IMR-90 (cell line): Measurements from ENCODE around the gene KDM2A. TPM values are rescaled to one million over a fixed set of nuclear protein-coding genes. Genes with fewer than 3 reads are reported as not detected.

Experiments
- ATAC-seq: fragments of 200-7000 bp; cut with Tn5 transposase; 2 replicates; pipeline ENCODE4 v1.9.1; 2020; ENCODE audit warnings: low read depth, mild to moderate bottlenecking, moderate library complexity
- BruUV-seq: library from RNA; stranded (reverse); fragments of 400-500 nt; replicated peaks from 2 replicates; lab custom pipeline; 2021; lab: Mats Ljungman, UMichigan
- CTCF ChIA-PET: fragments of 300-600 bp; formaldehyde crosslinking; extraction: SDS; loops from one replicate; lab custom pipeline; 2021; ENCODE audit warnings: antibody characterized with exemption; lab: Yijun Ruan, JAX
- POLR2A ChIA-PET: fragments of 300-600 bp; sonication (Branson Sonifier 250); formaldehyde crosslinking; loops from one replicate; lab custom pipeline; 2022; ENCODE audit warnings: antibody characterized with exemption; ENCODE audit not compliant: unreplicated experiment; lab: Charles Lee
- DNase-seq: peaks from one replicate; pipeline ENCODE4 v3.0.0; 2013
- H2AFZ ChIP-seq: replicated peaks from 2 replicates; pipeline ENCODE3; 2013; ENCODE audit warnings: low read length, mild to moderate bottlenecking; ENCODE audit not compliant: poor library complexity
- H2AK5ac ChIP-seq: 2 replicates; pipeline ENCODE4 v1.6.1; 2013; ENCODE audit warnings: low read depth, low read length, inconsistent platforms
- H2AK9ac ChIP-seq: replicated peaks from 2 replicates; pipeline ENCODE3; 2013; ENCODE audit warnings: mild to moderate bottlenecking, low read depth, low read length, moderate library complexity; ENCODE audit not compliant: poor library complexity
- H2BK120ac ChIP-seq: 2 replicates; pipeline ENCODE4 v1.6.1; 2013; ENCODE audit warnings: low read depth, low read length, inconsistent platforms
- H2BK15ac ChIP-seq: 3 replicates; pipeline ENCODE4 v1.6.1; 2013; ENCODE audit warnings: low read depth, low read length, inconsistent platforms
- H2BK20ac ChIP-seq: 2 replicates; pipeline ENCODE4 v1.6.1; 2013; ENCODE audit warnings: low read depth, mild to moderate bottlenecking, inconsistent platforms, low read length, moderate library complexity
- H2BK5ac ChIP-seq: 2 replicates; pipeline ENCODE4 v1.6.1; 2013; ENCODE audit warnings: mild to moderate bottlenecking, low read depth, low read length, inconsistent platforms; ENCODE audit not compliant: poor library complexity, severe bottlenecking
- H3K14ac ChIP-seq: replicated peaks from 2 replicates; pipeline ENCODE4 v1.6.1; 2013; ENCODE audit warnings: low read depth, low read length, inconsistent platforms
- H3K18ac ChIP-seq: 2 replicates; pipeline ENCODE4 v1.6.1; 2013; ENCODE audit warnings: low read depth, low read length, control low read depth
- H3K23ac ChIP-seq: 2 replicates; pipeline ENCODE4 v1.6.1; 2013; ENCODE audit warnings: low read depth, low read length, inconsistent platforms
- H3K27ac ChIP-seq: 2 replicates; pipeline ENCODE4 v1.5.1; 2013; ENCODE audit warnings: mild to moderate bottlenecking, control low read depth, low read length; ENCODE audit not compliant: insufficient read depth
- H3K27me3 ChIP-seq: 2 replicates; pipeline ENCODE4 v1.6.1; 2013; ENCODE audit warnings: low read length; ENCODE audit not compliant: control insufficient read depth, insufficient read depth
- H3K36me3 ChIP-seq: 2 replicates; pipeline ENCODE4 v1.6.1; 2013; ENCODE audit warnings: low read length, mixed read lengths; ENCODE audit not compliant: control insufficient read depth, insufficient read depth
- H3K4ac ChIP-seq: 2 replicates; pipeline ENCODE4 v1.6.1; 2013; ENCODE audit warnings: low read depth, low read length, inconsistent platforms
- H3K4me1 ChIP-seq: 2 replicates; pipeline ENCODE4 v1.6.1; 2013; ENCODE audit warnings: low read length, mixed read lengths; ENCODE audit not compliant: control insufficient read depth, insufficient read depth
- H3K4me2 ChIP-seq: 2 replicates; pipeline ENCODE4 v1.6.1; 2013; ENCODE audit warnings: low read depth, mild to moderate bottlenecking, control low read depth, low read length, moderate library complexity
- H3K4me3 ChIP-seq: 2 replicates; pipeline ENCODE4 v1.5.1; 2013; ENCODE audit warnings: low read depth, mild to moderate bottlenecking, control low read depth, low read length, moderate library complexity; ENCODE audit not compliant: insufficient read depth
- H3K56ac ChIP-seq: 2 replicates; pipeline ENCODE4 v1.6.1; 2013; ENCODE audit warnings: low read length, inconsistent platforms; ENCODE audit not compliant: insufficient read depth; ENCODE audit errors: extremely low read depth
- H3K79me1 ChIP-seq, 2 experiments: 2 replicates each; pipeline ENCODE4 v1.6.1; 2013; ENCODE audit warnings: low read length in 2 of 2, inconsistent platforms in 1 of 2, low read depth in 1 of 2
- H3K9ac ChIP-seq: 2 replicates; pipeline ENCODE4 v1.6.1; 2013; ENCODE audit warnings: low read depth, low read length, control low read depth
- H3K9me1 ChIP-seq: 2 replicates; pipeline ENCODE4 v1.6.1; 2013; ENCODE audit warnings: low read length, inconsistent platforms; ENCODE audit not compliant: insufficient read depth
- H3K9me3 ChIP-seq: 2 replicates; pipeline ENCODE4 v1.6.1; 2013; ENCODE audit warnings: low read length; ENCODE audit not compliant: control insufficient read depth, insufficient read depth
- H4K20me1 ChIP-seq: 2 replicates; pipeline ENCODE4 v1.6.1; 2013; ENCODE audit warnings: low read length, inconsistent platforms; ENCODE audit not compliant: insufficient read depth
- H4K5ac ChIP-seq: 2 replicates; pipeline ENCODE4 v1.6.1; 2013; ENCODE audit warnings: mild to moderate bottlenecking, low read depth, low read length, control low read depth
- H4K8ac ChIP-seq, 2 experiments: 2 replicates each; pipeline ENCODE4 v1.6.1; 2013; ENCODE audit warnings: low read depth in 2 of 2, low read length in 2 of 2, control low read depth in 1 of 2, inconsistent platforms in 1 of 2
- H4K91ac ChIP-seq: 2 replicates; pipeline ENCODE4 v1.6.1; 2013; ENCODE audit warnings: low read depth, low read length, inconsistent platforms; ENCODE audit not compliant: insufficient read depth
- BHLHE40 ChIP-seq: fragments of 150-350 bp; IDR thresholded peaks from 2 replicates; pipeline ENCODE4 v1.6.1; 2016; ENCODE audit warnings: mild to moderate bottlenecking, low read depth, low read length
- CEBPB ChIP-seq: IDR thresholded peaks from 2 replicates; pipeline ENCODE4 v1.6.1; 2012; ENCODE audit warnings: low read depth, low read length, improper control_type of control experiment
- CHD1 ChIP-seq: IDR thresholded peaks from 2 replicates; pipeline ENCODE4 v1.6.1; 2012; ENCODE audit warnings: low read depth, low read length, improper control_type of control experiment
- FOS ChIP-seq: fragments of 150-350 bp; IDR thresholded peaks from 2 replicates; pipeline ENCODE4 v1.6.1; 2016; ENCODE audit warnings: low read depth, low read length
- MAFK ChIP-seq: IDR thresholded peaks from 2 replicates; pipeline ENCODE4 v1.6.1; 2012; ENCODE audit warnings: low read depth, low read length, improper control_type of control experiment
- MAZ ChIP-seq: IDR thresholded peaks from 2 replicates; pipeline ENCODE4 v1.6.1; 2012; ENCODE audit warnings: low read depth, mild to moderate bottlenecking, low read length, improper control_type of control experiment, moderate library complexity, borderline replicate concordance
- MXI1 ChIP-seq: IDR thresholded peaks from 2 replicates; pipeline ENCODE4 v1.6.1; 2012; ENCODE audit warnings: low read depth, mild to moderate bottlenecking, low read length, moderate library complexity, borderline replicate concordance
- NFE2L2 ChIP-seq: fragments of 150-350 bp; IDR thresholded peaks from 2 replicates; pipeline ENCODE4 v1.6.1; 2016; ENCODE audit warnings: low read depth, mild to moderate bottlenecking, low read length
- POLR2A ChIP-seq: IDR thresholded peaks from 2 replicates; pipeline ENCODE4 v1.6.1; 2012; ENCODE audit warnings: mild to moderate bottlenecking, low read depth, low read length
- RAD21 ChIP-seq: IDR thresholded peaks from 2 replicates; pipeline ENCODE4 v1.6.1; 2012; ENCODE audit warnings: low read length, improper control_type of control experiment
- RCOR1 ChIP-seq: IDR thresholded peaks from 2 replicates; pipeline ENCODE4 v1.6.1; 2012; ENCODE audit warnings: mild to moderate bottlenecking, low read length, improper control_type of control experiment; ENCODE audit not compliant: insufficient replicate concordance
- RFX5 ChIP-seq: IDR thresholded peaks from 2 replicates; pipeline ENCODE4 v1.8.0; 2012; ENCODE audit warnings: low read depth, mild to moderate bottlenecking, low read length, moderate library complexity
- SMC3 ChIP-seq: fragments of 150-350 bp; IDR thresholded peaks from 2 replicates; pipeline ENCODE4 v1.6.1; 2016; ENCODE audit warnings: low read depth, mild to moderate bottlenecking, antibody characterized with exemption, low read length, moderate library complexity
- WGBS, 2 experiments: methylation state at CpG; one replicate each; pipeline versions ENCODE4 v1.1.5 to v1.1.7; 2013; ENCODE audit warnings: missing lambda C conversion rate in 2 of 2; ENCODE audit not compliant: insufficient read length in 1 of 2; ENCODE audit errors: extremely low coverage in 2 of 2; 5-methylcytosine and 5-hydroxymethylcytosine counted together
- dilution Hi-C: fragments of 300-500 bp; cut with HindIII; formaldehyde crosslinking; loops from one replicate; pipeline ENCODE4 v1.14.3; 2018; ENCODE audit warnings: low sequenced_read_pairs; ENCODE audit not compliant: unreplicated experiment
- in situ Hi-C: fragments of 300-500 bp; cut with MboI; formaldehyde crosslinking; loops from 3 replicates; pipeline ENCODE4 v1.14.3; 2019; ENCODE audit warnings: low sequenced_read_pairs, inconsistent platforms, mixed read lengths
- intact Hi-C: fragments of 100-400 bp; cut with micrococcal nuclease; formaldehyde crosslinking; loops from 2 replicates; pipeline ENCODE4 v1.10.0; 2022
- polyA plus RNA-seq, 3 experiments: library from polyadenylated mRNA; depleted of rRNA; stranded (reverse); fragments of >200 nt; gene quantifications; 2 replicates each; pipeline ENCODE4 v1.2.3, GENCODE V29; 2012; ENCODE audit warnings: low replicate concordance in 1 of 3
- total RNA-seq: library from RNA; depleted of rRNA; stranded (reverse); fragments of >200 nt; gene quantifications from 2 replicates; pipeline ENCODE4 v1.2.3, GENCODE V29; 2012
- TF ChIP-seq, protein P1 (sequence below): fragments of 150-350 bp; IDR thresholded peaks from 2 replicates; pipeline ENCODE4 v1.6.1; 2016; ENCODE audit warnings: low read depth, mild to moderate bottlenecking, low read length, moderate library complexity, borderline replicate concordance
- TF ChIP-seq, protein P2 (sequence below): fragments of 150-350 bp; IDR thresholded peaks from 2 replicates; pipeline ENCODE4 v1.6.1; 2017; ENCODE audit warnings: mild to moderate bottlenecking, antibody characterized with exemption, low read length, low read depth

Gene KDM2A
- total and polyA plus RNA-seq, 2 of the 4 experiments (the other 2 are of a cell fraction), result 26.7 to 42.6 TPM

DNA sequence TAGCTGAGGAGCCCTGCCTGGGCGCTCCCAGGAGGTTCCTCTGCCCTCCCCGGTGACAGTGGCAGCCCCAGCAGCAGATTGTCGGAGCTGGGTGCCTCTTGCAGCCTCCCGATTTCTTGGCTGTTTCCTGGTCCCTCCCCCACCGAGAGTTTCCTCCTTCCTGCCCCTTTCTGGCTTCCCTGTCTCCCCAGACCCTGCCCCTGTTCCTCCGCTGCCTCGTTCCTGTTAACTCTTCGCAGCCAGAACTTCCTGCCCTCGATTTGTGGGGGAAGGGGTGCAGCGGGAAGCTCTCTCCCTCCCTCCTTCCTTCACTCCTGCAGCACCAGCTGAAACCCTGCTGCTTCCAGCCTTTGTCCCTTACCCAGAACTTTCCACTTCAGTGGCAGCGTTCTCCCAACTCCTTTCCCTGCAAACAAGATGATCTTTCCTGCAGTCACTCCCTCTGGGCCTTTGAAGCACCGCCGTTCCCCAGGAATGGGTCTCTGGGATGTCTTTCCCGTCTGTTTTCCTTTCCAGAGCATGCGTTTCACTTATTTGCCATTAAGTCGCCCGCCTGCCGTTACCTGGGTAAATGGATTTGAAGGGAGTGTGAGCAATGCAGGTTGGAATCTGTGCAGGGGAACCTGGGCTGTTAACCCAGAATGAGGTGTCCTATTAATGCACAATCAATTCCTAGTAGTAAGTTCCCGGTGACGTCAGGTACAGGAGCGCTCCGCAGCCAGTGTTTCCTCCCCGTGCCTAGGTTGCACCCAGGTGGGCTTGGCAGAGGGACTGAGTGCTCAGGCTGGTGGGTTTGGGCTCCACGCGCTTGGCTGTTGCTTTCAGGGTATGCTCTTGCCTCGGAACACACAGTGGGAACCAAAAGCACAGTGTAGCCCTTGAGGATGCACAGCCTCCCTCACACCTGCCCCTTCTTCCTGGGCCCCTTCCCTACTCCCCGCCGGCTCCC lies 151.5 kb downstream of the KDM2A start:
- POLR2A ChIA-PET, result interaction anchor here (0.5 to 0.6 kb wide), 2 partner anchors 131 to 1377 kb away, joined by 4 to 5 read pairs; partner anchors contain the start of gene PPP1CA
- Histone ChIP-seq H3K4ac (peak overlapping the region; percentile 30; the same call in 1 of the 2 replicates), H4K20me1 (peaks cover 44% of the 10 kb centered on the region), H3K36me3 (peaks cover 10% of the 10 kb centered on the region; the same call in 1 of the 2 replicates), H3K79me1 (peaks cover 21 to 92% of the 10 kb centered on the region in 2 experiments; a peak in 3 of 4 replicates), H2BK120ac (peak overlapping the region; percentile 19), H2BK20ac (no peak overlapping the region), H2BK15ac (no peak overlapping the region), H4K8ac (peak overlapping the region; percentile 26 to 54; a peak in 2 of 4 replicates), H3K9me3 (no peaks in the 10 kb centered on the region), H2BK5ac (no peak overlapping the region), H3K14ac (peak overlapping the region; percentile 76), H3K18ac (no peak overlapping the region), H3K4me3 (no peak overlapping the region), H3K27ac (peak overlapping the region; percentile 48), H3K56ac (no peak overlapping the region), H2AFZ (peak overlapping the region; percentile 65), H2AK5ac (0 out of 2 replicates have a peak overlapping the region, but pooled peaks have one; percentile 1), H3K23ac (peak overlapping the region; percentile 51; the same call in 1 of the 2 replicates), H3K4me2 (peak overlapping the region; percentile 57; the same call in 1 of the 2 replicates), H4K91ac (peak overlapping the region; percentile 39; the same call in 1 of the 2 replicates), H3K27me3 (no peaks in the 10 kb centered on the region), H2AK9ac (peak overlapping the region; percentile 73), H3K9me1 (peaks cover 40% of the 10 kb centered on the region), H3K4me1 (peaks cover 35% of the 10 kb centered on the region), H4K5ac (no peak overlapping the region; the same call in 1 of the 2 replicates), H3K9ac (peak overlapping the region; percentile 54)
- CTCF ChIA-PET, result no interaction called here
- no TSS peak for BruUV-seq
- dilution Hi-C loops, result no loop called here
- intact Hi-C loops, result no loop called here
- DNase-seq (no peak), ATAC-seq (no peak)
- in situ Hi-C loops, result no loop called here
- 51% methylated on average over 6 of the region's 28 CpGs; no CpG with 5 or more reads in 1 of the 2 experiments for WGBS, 2 experiments
- no peak for TF ChIP-seq RAD21
- TF ChIP-seq MAFK, result no peak
- TF ChIP-seq NFE2L2, result no peak
- no peak for TF ChIP-seq BHLHE40
- TF ChIP-seq, protein P1, sequence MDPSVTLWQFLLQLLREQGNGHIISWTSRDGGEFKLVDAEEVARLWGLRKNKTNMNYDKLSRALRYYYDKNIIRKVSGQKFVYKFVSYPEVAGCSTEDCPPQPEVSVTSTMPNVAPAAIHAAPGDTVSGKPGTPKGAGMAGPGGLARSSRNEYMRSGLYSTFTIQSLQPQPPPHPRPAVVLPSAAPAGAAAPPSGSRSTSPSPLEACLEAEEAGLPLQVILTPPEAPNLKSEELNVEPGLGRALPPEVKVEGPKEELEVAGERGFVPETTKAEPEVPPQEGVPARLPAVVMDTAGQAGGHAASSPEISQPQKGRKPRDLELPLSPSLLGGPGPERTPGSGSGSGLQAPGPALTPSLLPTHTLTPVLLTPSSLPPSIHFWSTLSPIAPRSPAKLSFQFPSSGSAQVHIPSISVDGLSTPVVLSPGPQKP, result no peak
- no peak for TF ChIP-seq CEBPB
- no peak for TF ChIP-seq MAZ
- TF ChIP-seq SMC3, result no peak
- no peak for TF ChIP-seq CHD1
- TF ChIP-seq FOS, result no peak
- TF ChIP-seq, protein P2, sequence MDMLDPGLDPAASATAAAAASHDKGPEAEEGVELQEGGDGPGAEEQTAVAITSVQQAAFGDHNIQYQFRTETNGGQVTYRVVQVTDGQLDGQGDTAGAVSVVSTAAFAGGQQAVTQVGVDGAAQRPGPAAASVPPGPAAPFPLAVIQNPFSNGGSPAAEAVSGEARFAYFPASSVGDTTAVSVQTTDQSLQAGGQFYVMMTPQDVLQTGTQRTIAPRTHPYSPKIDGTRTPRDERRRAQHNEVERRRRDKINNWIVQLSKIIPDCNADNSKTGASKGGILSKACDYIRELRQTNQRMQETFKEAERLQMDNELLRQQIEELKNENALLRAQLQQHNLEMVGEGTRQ, result no peak
- TF ChIP-seq MXI1, result no peak
- no peak for TF ChIP-seq RFX5
- TF ChIP-seq POLR2A, result no peak
- no peak for TF ChIP-seq RCOR1
